HG02840 (cell line): ENCODE data around the gene KRT25.
"Not testable (repeated sequence)": the region's sequence is repeated elsewhere in the genome, so short reads cannot be mapped to it uniquely, and the experiment has no call there.

Source experiments
- ATAC-seq: cut with Tn5 transposase; IDR thresholded peaks from one replicate; pipeline ENCODE4 v1.9.1; 2021; ENCODE audit warnings: mild to moderate bottlenecking, moderate library complexity, moderate number of reproducible peaks; ENCODE audit not compliant: unreplicated experiment, low FRiP score

Gene KRT25

GRCh38 chr17:40760105-40761016 is 5.2 kb upstream of the KRT25 start:
- no peak for ATAC-seq

- ATAC-seq, result no peak
Observed at GRCh38 chr17:40753804-40754203, 1.3 kb downstream of the KRT25 start.

- ATAC-seq, result no peak
Observed at GRCh38 chr17:40751065-40751464, 4.1 kb downstream of the KRT25 start.

GRCh38 chr17:40750391-40750790 is 4.7 kb downstream of the KRT25 start:
- no peak for ATAC-seq

- not testable (repeated sequence) for ATAC-seq
Observed at GRCh38 chr17:40748666-40749065, 6.5 kb downstream of the KRT25 start.

GRCh38 chr17:40738553-40738952 is 16.6 kb downstream of the KRT25 start:
- ATAC-seq, result no peak

GRCh38 chr17:40735016-40735415 is 20.1 kb downstream of the KRT25 start:
- no peak for ATAC-seq

- no peak for ATAC-seq
Observed at GRCh38 chr17:40734018-40734417, 21.1 kb downstream of the KRT25 start.

- no peak for ATAC-seq
Observed at GRCh38 chr17:40730970-40731369, 24.2 kb downstream of the KRT25 start.

GRCh38 chr17:40727447-40728231 is 27.5 kb downstream of the KRT25 start:
- ATAC-seq, result no peak

GRCh38 chr17:40726919-40727318 is 28.2 kb downstream of the KRT25 start:
- no peak for ATAC-seq

- no peak for ATAC-seq
Observed at GRCh38 chr17:40724656-40725055, 30.5 kb downstream of the KRT25 start.

GRCh38 chr17:40722241-40722640 is 32.9 kb downstream of the KRT25 start:
- ATAC-seq, result no peak

GRCh38 chr17:40720899-40721298 is 34.2 kb downstream of the KRT25 start:
- no peak for ATAC-seq

- ATAC-seq, result no peak
Observed at GRCh38 chr17:40718930-40719329, 36.2 kb downstream of the KRT25 start.

GRCh38 chr17:40717776-40718175 is 37.4 kb downstream of the KRT25 start:
- no peak for ATAC-seq

GRCh38 chr17:40714473-40714872 is 40.7 kb downstream of the KRT25 start:
- ATAC-seq, result no peak

- ATAC-seq, result no peak
Observed at GRCh38 chr17:40707745-40708144, 47.4 kb downstream of the KRT25 start.

GRCh38 chr17:40705584-40705983 is 49.5 kb downstream of the KRT25 start:
- no peak for ATAC-seq

- ATAC-seq, result no peak
Observed at GRCh38 chr17:40703652-40704051, 51.5 kb downstream of the KRT25 start, which contains the start of gene KRT24. Gene KRT24 (minus strand): TSS chr17:40703752. CDS start chr17:40703693, 59 bp downstream.

GRCh38 chr17:40702271-40702670 is 52.9 kb downstream of the KRT25 start:
- no peak for ATAC-seq
